HG03064 (cell line): ENCODE results near the gene STAT5A.
"Not testable (repeated sequence)": the region's sequence is repeated elsewhere in the genome, so short reads cannot be mapped to it uniquely, and the experiment has no call there.

Experiments used
- ATAC-seq: cut with Tn5 transposase; IDR thresholded peaks from one replicate; pipeline ENCODE4 v1.9.1; 2021; ENCODE audit warnings: low read depth; ENCODE audit not compliant: unreplicated experiment

The STAT5A gene

GRCh38 chr17:42305031-42305330 is 16.7 kb downstream of the STAT5A start:
- not testable (repeated sequence) for ATAC-seq

GRCh38 chr17:42305543-42306384 is 17.5 kb downstream of the STAT5A start:
- ATAC-seq, result no peak

GRCh38 chr17:42306385-42306667 is 18.0 kb downstream of the STAT5A start:
- ATAC-seq, result no peak

- ATAC-seq, result no peak
Measured at GRCh38 chr17:42307362-42307927, 19.1 kb downstream of the STAT5A start.

- ATAC-seq, result no peak
Measured at GRCh38 chr17:42308446-42308845, 20.1 kb downstream of the STAT5A start.

GRCh38 chr17:42309142-42309541 is 20.8 kb downstream of the STAT5A start:
- ATAC-seq, result no peak

GRCh38 chr17:42309986-42310786 is 21.9 kb downstream of the STAT5A start:
- ATAC-seq, result no peak

GRCh38 chr17:42310787-42311215 is 22.5 kb downstream of the STAT5A start:
- ATAC-seq, result no peak

- ATAC-seq, result no peak
Measured at GRCh38 chr17:42311240-42312034, 23.1 kb downstream of the STAT5A start.

- ATAC-seq, result no peak
Measured at GRCh38 chr17:42312035-42312284, 23.7 kb downstream of the STAT5A start.

- no peak for ATAC-seq
Measured at GRCh38 chr17:42312285-42313130, 24.2 kb downstream of the STAT5A start.

- no peak for ATAC-seq
Measured at GRCh38 chr17:42313389-42313772, 25.1 kb downstream of the STAT5A start.

GRCh38 chr17:42313773-42314566 is 25.7 kb downstream of the STAT5A start:
- ATAC-seq, result no peak

GRCh38 chr17:42315402-42316156 is 27.3 kb downstream of the STAT5A start:
- ATAC-seq, result no peak

GRCh38 chr17:42316755-42317154 is 28.5 kb downstream of the STAT5A start:
- ATAC-seq, result no peak

- ATAC-seq, result no peak
Measured at GRCh38 chr17:42317266-42317845, 29.1 kb downstream of the STAT5A start.

GRCh38 chr17:42317967-42318366 is 29.7 kb downstream of the STAT5A start:
- ATAC-seq, result not testable (repeated sequence)

- no peak for ATAC-seq
Measured at GRCh38 chr17:42321555-42321954, 33.3 kb downstream of the STAT5A start.
